ENCODE data around the gene CRYBG3. TPM values are rescaled to one million over a fixed set of nuclear protein-coding genes. Genes with fewer than 3 reads are reported as not detected.

Gene CRYBG3
- total and polyA plus RNA-seq, 2 of the 13 experiments (the other 11 are each of a cell fraction or from before 2014, with no cell fraction given): 3.8 to 15.9 TPM

GRCh38 chr3:97992547-97993173 lies 170.8 kb downstream of the CRYBG3 start (continued):
- TF ChIP-seq NR0B2 (CRISPR knock-in tag; IDR thresholded peaks at IDR 0.05) (no peak), TIGD3 (CRISPR knock-in tag; IDR thresholded peaks at IDR 0.05; ENCODE audit: borderline replicate concordance) (no peak), ZNF335 (CRISPR knock-in tag; IDR thresholded peaks at IDR 0.05) (no peak), SMARCC2 (IDR thresholded peaks at IDR 0.05) (no peak), HMGA1 (CRISPR knock-in tag; conservative IDR thresholded peaks at IDR 0.05) (no peak), GRHL1 (CRISPR knock-in tag; conservative IDR thresholded peaks at IDR 0.05) (no peak), ZSCAN22 (CRISPR knock-in tag; IDR thresholded peaks at IDR 0.05) (no peak), NCOR1 (IDR thresholded peaks at IDR 0.05; ENCODE audit: borderline replicate concordance, low read length) (no peak), HDAC2 (CRISPR knock-in tag; IDR thresholded peaks at IDR 0.05) (peak; percentile 52), ZNF460 (CRISPR knock-in tag; IDR thresholded peaks at IDR 0.05; ENCODE audit: borderline replicate concordance) (no peak), GABPB1 (CRISPR knock-in tag; IDR thresholded peaks at IDR 0.05) (no peak), TRIM24 (CRISPR knock-in tag; IDR thresholded peaks at IDR 0.05) (no peak), ZNF101 (CRISPR knock-in tag; IDR thresholded peaks at IDR 0.05; ENCODE audit: borderline replicate concordance, low read depth) (no peak), GFI1 (CRISPR knock-in tag; IDR thresholded peaks at IDR 0.05; ENCODE audit: borderline replicate concordance) (0 out of 2 replicates have a peak, but pooled peaks have one; percentile 36), RXRA (CRISPR knock-in tag; IDR thresholded peaks at IDR 0.05) (no peak), MXD1 (CRISPR knock-in tag; IDR thresholded peaks at IDR 0.05) (no peak), KAT2B (IDR thresholded peaks at IDR 0.05; ENCODE audit: borderline replicate concordance, low read depth, low read length) (no peak)
